NCI-H1417 treated with DMSO at 0.1 percent for 48 hours (cell line): ENCODE data around the gene ASAP2.

ENCODE experiments used
- DNase-seq: peaks from one replicate; lab custom pipeline; 2025; lab: John Stamatoyannopoulos, UW

ASAP2 gene

GRCh38 chr2:9430316-9431293, 224.0 kb downstream of the ASAP2 start:
- DNase-seq, result no peak

- no peak for DNase-seq
Measured at GRCh38 chr2:9434489-9434888, 227.9 kb downstream of the ASAP2 start.

- DNase-seq, result no peak
Measured at GRCh38 chr2:9439536-9439935, 232.9 kb downstream of the ASAP2 start.

GRCh38 chr2:9440058-9440727, 233.6 kb downstream of the ASAP2 start:
- DNase-seq, result no peak

- DNase-seq, result no peak
Measured at GRCh38 chr2:9441556-9441955, 234.9 kb downstream of the ASAP2 start.

GRCh38 chr2:9443526-9443925, 236.9 kb downstream of the ASAP2 start:
- no peak for DNase-seq

- no peak for DNase-seq
Measured at GRCh38 chr2:9445089-9445488, 238.5 kb downstream of the ASAP2 start.

- no peak for DNase-seq
Measured at GRCh38 chr2:9451231-9451630, 244.6 kb downstream of the ASAP2 start.
